ENCODE measurements around the gene ZNF554.

Gene ZNF554

DNA sequence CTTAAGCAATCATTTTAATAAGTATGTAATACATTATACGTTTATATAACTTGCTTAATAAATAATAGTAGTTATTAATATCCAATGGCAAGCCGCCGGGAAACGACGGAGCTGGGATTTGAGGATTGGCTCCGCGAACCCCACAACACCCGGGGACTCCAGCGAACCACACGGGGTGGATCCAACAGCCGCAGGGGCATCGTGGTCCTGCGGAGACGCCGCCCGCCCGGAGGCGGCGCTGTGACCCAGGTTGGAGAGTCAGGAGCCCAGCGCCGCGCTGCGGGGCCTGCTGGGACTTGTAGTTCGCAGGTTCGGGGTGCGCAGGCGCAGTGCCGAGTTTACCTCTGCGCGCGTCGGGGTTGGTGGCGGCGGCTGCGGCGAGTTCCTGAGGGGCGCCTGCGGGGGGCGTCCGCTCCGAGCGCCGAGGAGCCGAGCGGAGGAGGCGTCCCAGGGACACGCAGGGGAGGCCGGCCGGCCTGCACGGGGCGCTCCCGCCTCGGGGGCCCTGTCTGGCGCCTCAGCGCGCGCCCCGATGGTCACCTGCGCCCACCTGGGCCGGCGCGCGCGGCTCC, at the start of gene ZNF554:
ZNF554 (plus strand) TSS at position 329 of the 572 bp plus-strand sequence; CDS start at position 533, 204 bp downstream.
- peak; percentile 81 for DNase-seq (ENCODE audit: low read depth)
- H3K4me3 ChIP-seq (ENCODE audit: low read depth, low read length): peak within 1 kb of the TSS; percentile 82

DNA sequence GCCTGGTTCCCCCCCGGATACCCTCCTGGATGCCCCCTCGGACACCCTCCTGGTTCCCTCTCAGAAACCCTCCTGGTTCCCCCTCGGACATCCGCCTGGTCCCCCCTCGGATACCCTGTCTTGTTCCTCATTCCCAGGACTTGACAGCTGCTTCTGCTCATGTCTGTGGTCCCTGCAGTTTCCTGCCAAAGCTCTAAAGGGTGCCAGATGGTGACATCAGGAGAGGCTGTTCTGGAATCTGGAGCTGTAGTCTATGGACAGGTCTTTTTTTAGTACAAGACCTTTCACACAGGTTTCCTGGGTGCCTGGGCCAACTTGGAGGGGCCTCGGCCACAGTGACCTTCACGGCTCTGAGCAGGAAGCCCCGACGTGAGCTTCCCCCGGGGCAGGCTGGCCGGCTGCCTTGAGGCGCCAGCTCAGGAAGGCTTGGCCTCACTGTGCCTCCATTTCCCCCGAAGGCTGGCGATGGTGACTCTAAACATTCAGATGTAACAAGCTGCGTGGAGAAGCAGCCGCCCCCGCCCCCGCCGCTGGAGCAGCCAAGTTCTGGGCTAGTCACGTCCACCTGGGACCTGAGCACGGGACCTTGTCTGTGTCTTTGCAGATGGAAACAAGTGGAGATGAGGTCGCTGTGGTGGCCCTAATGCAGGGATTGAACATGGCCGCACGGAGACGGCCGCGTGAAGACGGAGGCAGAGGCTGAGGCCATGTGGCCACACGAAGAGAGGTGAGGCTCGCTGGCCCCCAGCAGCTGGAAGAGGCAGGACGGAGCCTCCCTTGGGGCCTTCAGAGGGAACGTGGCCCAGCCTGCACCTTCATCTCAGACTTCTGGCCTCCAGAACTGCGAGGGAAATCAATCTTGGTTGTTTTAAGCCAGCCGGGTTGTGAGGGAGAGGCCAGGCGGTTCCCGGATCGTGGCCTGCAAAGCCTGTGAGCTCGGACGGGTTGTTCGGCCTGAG, 49.3 kb upstream of the ZNF554 start:
- no peak overlapping the region for H3K4me3 ChIP-seq (ENCODE audit: low read depth, low read length)
- no peak for DNase-seq (ENCODE audit: low read depth)

DNA sequence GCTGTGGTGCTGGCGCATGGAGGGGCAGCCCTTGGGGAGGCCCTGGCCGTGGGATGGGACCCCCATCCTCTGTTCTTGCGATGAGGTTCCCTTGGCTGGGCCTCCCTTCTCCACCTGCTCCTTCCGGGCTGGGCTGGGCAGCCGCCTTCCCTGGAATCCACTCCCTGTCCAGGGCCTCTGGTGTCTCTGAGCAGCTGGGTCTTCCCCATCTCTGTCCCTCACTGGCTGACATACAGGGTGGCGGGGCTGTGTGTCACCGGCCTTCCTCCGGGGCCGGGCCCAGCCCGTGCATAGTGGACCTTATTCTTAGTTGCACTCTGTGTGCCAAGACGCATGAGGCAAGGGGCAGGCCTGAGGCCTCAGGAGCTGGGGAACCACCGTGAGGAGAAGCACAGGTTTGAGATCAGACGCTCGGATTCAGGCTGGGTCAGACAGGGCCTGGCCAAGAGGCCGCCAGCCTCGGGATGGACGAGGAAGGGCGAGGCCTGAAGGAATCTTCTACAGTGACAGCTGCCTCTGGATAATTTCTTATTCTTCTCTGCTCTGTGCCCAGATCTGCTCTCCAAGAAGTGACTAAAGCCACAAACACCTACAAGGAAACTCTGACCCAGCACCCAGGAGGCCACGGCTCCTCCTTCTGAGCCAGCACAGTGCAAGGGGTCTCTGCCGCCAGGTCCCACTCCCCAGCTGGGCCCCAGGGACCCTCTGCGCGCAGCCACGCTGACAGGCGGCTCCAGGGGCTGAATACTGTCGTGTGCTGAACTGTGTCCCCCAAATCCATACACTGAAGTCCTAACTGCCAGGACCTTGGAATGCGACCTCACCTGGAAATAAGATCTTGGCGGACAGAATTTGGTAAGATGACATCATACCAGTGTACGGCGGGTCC, 47.6 kb upstream of the ZNF554 start:
- DNase-seq (ENCODE audit: low read depth): no peak
- H3K4me3 ChIP-seq (ENCODE audit: low read depth, low read length): no peak overlapping the region

DNA sequence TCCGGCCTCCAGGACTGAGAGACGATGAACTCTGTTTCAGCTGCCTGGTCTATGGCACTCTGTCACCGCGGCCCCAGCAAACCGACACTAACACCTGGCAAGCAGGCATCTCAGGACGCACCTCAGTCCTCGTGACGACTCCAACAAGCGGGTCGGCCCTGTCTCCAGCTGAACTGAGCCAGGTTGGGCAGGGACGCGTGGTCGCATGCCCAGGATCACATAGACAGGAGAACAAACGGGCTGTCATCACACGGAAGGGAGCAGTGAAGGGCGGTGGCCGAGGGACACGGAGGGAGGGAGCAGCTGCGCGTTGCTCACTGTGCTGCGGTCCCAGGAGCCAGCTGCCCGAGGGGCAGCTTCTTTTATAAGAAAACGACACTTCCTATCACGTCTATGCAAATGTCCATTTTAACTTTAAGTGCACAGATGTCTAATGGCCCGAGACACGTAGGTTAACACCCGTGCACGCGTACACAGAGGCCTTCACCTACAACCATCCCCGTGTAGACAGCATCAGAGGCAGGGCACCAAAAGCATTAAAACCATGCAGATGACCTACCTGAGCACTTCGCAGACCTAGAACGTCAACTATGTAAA, 45.5 kb upstream of the ZNF554 start:
- no peak overlapping the region for H3K4me3 ChIP-seq (ENCODE audit: low read depth, low read length)

DNA sequence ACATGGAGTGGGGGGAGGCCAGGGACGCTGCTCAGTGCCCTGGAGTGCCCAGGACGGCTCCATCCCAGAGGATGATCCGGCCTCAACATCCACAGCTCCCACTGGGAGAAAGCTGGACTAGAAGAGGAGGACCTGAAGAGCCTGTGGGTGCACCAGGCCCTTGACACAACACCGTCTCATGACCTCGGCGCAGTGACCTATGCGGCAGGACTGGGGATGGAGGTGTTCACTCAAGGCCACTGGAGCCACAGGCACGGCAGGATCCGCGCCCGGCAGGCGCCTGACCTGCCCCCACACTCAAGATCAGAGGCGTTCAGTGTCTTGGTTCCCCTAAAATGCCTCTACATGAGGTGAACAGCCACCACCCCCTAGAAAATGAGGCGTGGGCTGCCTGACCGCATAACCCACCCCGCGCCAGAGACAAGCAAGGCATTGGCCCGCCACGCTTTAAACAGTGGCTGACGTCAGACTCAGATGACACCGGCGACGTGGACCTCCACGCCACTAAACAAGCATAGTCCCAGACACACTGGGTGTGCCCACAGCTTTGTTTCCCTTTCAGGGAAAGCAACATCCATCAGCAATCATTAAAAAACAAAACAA, 44.6 kb upstream of the ZNF554 start:
- no peak for DNase-seq (ENCODE audit: low read depth)
- no peak overlapping the region for H3K4me3 ChIP-seq (ENCODE audit: low read depth, low read length)

More for the DNA sequence above, 45.5 kb upstream of the ZNF554 start:
- DNase-seq (ENCODE audit: low read depth): no peak

DNA sequence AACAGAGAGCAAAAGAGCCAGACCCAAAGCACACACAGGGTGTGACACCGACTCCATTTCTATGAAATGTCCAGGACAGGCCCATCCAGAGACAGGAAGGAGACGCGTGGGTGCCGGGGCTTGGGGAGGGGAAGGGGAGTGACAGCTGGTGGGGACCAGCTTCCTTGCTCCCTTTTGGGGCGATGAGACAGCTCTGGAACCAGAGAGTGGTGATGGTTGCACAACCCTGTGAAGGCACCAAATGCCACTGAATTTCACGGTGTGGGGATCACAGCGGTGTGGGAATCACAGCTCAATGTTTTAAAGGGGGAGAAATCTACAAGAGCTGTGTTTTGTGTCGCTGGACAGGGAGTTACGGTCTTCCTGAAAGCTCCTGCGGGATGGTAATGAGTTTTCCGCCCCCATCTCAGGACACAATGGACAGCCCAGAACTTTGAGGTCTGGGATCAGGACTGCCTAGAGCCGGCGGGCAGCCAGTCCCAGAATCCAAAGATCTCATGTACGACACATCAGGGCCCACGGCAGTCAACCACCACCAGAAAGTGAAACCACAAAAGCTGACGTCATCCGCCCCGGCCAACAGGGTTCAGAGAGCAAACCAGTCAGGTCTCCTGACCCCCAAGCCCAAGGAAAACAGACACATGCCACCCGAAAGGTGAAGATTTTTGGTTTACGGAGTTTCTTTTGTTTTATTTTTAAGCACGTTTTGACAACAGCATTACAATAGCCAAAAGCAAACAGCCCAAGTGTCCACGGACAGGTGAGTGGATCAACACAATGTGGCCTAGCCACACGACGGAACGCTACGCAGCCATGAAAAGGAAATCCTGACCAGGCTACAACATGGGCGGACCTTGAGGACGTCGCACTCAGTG, 43.9 kb upstream of the ZNF554 start:
- no peak overlapping the region for H3K4me3 ChIP-seq (ENCODE audit: low read depth, low read length)
- DNase-seq (ENCODE audit: low read depth): no peak

DNA sequence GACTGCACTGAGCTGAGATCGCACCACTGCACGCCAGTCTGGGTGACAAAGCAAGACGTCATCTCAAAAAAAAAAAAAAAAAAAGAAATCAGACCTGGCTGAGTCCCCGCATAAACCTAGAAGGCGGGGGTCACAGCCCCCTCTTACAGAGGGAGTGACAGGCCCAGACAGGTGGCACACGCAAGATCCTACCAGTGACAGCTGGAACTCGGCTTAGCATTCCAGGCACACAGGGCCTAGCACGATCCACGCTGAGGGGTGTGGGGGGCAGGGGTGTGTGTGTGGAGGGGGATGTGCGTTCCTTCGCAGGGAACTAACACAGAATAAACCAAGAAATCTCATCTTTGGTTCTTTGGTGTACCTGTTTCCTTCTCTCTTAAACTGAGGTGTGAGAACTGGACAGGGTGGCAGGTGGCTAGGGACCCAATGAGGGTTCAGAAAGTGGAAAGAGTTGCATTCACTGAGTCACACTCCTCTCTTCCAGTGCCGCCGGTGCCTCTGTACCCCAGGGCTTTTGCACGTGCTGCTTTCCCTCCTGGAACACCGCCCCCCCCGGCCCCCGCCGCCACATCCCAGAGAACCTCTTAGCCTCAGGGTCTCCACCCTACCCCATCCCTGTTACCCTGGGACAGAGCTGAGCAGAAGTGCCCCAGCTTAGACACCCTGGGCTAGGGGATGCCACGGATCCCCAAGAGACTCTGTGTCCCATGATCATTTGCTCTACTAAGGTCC, 41.5 kb upstream of the ZNF554 start:
- DNase-seq (ENCODE audit: low read depth): no peak
- no peak overlapping the region for H3K4me3 ChIP-seq (ENCODE audit: low read depth, low read length)

DNA sequence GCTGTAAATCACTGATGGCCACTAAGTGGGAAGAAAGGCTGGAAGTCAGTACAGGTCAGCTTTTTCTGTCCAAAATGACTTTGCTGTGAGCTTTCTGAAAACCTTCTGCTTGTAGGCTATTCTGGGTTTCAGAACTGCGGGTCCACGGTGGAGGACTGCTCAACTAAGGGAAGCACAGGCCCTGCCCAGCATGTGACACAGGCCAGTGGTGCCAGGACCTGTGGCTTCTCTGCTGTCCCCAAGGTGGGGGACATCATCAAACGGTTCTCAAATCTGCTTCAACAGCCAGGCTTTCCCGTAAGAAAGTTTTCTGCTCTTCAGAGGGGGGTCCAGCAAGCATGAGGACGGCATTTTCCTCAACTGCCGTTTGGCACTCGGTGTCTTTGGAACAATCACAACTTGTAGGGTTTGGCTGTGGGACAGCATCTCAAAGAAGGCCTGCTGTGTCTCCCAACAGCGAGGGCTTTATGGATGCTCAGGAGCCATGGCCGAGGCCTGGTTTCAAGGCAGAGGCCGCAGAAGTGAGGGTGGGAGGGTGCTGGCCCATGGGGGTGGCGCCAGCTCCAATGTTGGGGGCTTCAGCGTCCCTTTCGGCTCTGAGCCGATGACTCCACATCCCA, 40.4 kb upstream of the ZNF554 start:
- no peak overlapping the region for H3K4me3 ChIP-seq (ENCODE audit: low read depth, low read length)

DNA sequence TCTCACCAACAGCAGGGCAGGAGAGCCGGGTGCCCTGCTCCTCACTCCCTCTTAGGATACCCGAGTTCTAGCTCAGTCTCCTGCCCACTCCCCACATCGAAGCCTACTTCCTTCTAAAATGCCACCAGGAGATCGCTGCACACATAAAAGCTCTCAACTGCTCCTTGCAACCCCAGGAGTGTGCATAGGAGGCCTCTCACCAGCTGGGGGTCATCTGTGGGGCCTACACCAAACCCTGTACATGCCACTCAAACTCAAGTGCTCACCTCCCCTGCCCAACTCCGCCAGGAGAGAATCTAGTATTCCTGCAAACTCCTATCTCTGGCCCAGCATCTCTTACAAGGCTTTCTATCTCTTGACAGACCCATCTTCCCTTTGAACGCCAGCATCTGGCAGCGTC, 39.4 kb upstream of the ZNF554 start:
- DNase-seq (ENCODE audit: low read depth): no peak
- no peak overlapping the region for H3K4me3 ChIP-seq (ENCODE audit: low read depth, low read length)

More for the DNA sequence above, 40.4 kb upstream of the ZNF554 start:
- DNase-seq (ENCODE audit: low read depth): no peak

DNA sequence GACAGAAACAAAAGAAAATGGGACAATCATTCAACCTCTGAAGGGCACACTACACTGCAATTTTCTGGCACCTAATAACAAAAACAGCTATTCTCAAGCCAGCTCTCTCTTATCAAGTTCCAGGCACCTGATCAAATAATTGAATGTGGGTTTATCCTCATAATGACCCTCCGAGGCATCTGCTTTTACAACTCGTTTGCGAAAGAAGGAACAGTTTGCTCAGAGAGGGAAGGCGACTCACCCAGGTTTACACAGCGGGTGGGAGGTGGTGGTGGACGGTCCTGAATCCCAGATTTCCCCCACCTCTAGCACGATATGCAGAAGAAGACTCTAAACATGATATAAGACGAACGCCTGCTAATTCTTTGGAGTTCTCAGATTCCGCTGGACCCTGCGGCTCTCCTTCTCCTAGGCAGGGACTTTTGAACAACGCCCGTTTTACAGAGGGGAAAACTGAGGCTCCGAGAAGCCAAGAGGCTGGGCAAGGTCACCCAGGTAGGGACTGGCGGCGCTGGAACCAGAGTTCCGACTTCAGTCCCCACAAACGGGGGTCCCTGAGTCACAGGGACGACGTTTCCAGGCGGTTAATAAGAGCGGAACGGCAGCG, 37.2 kb upstream of the ZNF554 start:
- peak overlapping the region; percentile 100 for H3K4me3 ChIP-seq (ENCODE audit: low read depth, low read length)
- DNase-seq (ENCODE audit: low read depth): no peak

DNA sequence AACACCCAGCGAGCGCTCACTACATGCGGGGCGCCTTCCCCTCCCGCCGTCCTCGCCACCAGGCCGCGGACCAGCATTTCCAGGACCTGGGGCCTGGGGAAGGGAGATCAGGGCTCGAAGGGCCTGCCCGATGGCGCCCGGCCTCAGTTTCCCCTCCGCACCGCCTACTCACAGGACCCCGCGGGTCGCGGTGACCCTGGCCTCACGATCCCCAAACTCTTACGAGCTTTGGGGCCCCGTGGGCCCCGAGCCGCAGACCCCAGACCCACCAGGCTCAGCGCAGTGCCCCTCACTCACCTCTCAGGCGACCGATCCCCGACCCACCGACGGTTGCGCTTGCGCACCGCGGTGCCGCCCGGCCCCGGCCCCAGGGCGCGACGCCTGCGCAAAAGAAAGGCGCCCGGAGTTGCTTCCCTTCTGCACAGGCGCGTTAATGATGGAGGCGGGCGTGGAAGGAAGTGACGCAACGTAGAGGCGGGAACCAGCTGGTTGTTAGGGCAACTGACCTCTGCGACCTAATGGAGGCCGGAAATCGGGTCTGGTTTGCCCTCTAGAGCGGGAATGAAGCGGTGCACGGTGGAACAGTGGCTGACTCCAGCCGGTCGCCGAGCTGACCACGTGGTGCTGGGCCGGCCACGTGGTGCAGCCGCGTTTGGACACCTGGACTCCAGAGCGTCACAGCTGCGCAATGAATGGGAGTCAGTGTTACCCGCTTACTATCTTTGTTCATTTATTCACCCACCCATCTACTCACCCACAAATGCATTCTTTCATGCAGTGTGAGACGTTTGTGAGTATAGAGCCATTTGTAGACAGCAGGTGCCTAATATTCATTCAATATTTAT, 36.5 kb upstream of the ZNF554 start, which contains the start of gene SGTA:
SGTA (minus strand) TSS at position 338 of the 845 bp plus-strand sequence. CDS start 14,205 bp downstream, outside the sequence.
- DNase-seq (ENCODE audit: low read depth): peak; percentile 98
- peak within 1 kb of the TSS; percentile 100 for H3K4me3 ChIP-seq (ENCODE audit: low read depth, low read length)

DNA sequence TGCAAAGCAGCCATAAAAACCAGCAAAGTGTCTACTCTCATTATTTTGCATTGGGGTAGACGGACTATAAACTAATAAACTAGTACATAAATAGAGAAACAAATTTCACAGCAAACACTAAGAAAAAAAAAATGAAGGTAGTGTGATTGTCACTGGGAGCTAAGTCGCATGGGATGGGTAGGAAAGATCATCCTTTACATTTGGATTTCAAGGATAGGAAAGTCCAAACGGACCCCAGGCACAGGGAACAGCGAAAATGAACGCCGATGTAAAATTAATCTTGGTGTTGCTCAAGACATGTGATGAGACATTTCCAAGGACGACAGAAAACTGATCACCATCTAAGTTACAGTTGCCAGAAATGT, 35.9 kb upstream of the ZNF554 start:
- no peak for DNase-seq (ENCODE audit: low read depth)

DNA sequence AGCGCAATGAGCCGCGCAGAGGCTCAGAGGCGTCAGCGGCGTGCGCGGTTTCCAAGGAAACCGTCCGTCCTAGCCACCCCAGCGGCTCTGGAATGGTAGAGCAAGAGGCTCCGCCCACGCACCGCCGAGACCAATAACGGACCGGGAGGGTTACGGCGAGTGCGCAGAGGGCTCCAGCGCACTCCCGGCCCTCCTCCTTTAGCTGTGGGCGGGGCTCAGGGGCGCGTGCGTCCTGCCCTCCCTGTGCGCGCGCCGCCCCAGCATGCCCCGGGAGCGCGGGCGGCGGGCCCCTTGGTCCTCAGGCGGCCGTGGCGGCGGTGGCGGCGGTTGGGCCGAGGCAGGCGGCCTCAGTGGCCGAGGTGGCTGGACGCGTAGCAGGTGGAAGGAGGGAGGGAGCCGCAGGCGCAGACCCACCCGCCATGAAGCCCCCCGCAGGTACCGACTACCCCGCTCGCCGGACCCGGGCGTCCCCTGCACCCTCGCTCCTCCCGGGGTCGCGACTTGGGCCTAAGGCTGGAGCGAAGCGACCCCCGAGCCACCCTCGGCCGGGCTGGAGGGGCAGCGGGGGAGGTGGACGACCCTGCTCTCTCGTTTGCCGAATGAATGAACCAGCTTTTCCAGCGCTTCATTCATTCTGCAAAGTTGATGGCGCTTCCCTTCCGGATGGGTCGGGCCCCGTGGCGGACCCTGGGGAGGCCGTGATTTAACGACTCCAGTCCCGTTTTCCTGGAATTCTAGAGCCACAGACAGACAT, 34.2 kb upstream of the ZNF554 start, which contains the start of gene THOP1:
THOP1 (plus strand) TSS at position 260 of the 754 bp plus-strand sequence; CDS start at position 420, 160 bp downstream.
- DNase-seq (ENCODE audit: low read depth): peak; percentile 97
- peak within 1 kb of the TSS; percentile 96 for H3K4me3 ChIP-seq (ENCODE audit: low read depth, low read length)

More for the DNA sequence above, 35.9 kb upstream of the ZNF554 start:
- peak overlapping the region; percentile 100 for H3K4me3 ChIP-seq (ENCODE audit: low read depth, low read length)

DNA sequence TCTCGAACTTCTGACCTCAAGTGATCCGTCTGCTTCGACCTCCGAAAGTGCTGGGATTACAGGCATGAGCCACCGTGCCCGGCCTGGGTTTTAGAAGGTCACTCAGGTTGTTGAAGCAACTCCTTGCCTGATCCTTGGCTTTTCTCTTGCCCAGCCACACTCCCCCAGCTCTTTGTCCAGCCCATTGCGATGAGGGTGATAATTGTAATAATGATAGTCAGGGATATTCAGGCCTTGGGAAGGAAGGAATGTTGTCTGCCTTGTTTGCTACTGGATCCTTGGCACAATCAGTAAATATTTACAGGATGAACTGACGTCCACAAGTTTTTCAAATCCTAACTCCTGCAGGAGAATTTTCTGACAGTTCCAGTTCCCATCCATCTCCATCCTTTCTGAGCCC, 32.6 kb upstream of the ZNF554 start:
- no peak for DNase-seq (ENCODE audit: low read depth)
- no peak overlapping the region for H3K4me3 ChIP-seq (ENCODE audit: low read depth, low read length)

DNA sequence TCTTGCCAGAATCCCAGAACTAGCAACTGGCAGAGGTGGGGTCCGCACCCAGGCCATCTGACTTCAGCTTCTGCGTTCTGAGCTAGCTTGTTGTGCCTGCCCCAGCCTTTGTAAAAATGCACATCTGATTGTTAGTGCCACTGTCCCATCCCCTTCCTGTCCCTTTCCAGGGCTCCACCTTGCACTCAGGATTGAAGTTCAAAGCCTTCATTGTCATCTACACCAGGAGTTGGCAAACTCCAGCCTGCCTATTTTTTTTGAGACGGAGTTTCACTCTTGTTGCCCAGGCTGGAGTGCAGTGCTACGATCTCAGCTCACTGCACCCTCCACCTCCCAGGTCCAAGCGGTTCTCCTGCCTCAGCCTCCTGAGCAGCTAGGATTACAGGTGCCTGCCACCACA, 31.4 kb upstream of the ZNF554 start:
- H3K4me3 ChIP-seq (ENCODE audit: low read depth, low read length): no peak overlapping the region
- no peak for DNase-seq (ENCODE audit: low read depth)

Data from skeletal muscle cell (primary cell).